ENCODE measurements around the gene UQCRQ.

DNA sequence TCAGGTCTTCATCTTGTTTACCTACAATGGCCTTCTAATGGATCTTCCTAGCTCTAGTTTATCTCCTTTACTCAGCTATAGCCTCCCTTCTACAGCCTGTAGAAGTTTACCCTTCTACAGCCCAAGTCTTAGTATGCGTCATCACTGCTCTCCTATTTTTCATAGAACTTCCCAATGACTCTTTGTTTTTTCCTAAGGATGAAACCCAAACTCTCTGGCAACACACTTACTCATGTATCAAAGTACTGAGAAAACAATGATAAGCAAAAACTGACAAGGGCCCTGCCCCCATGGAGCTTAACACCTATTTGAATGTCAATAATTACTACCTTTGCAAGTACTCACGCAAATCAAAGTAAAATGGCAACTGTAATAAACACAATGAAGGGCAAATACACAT is 40.7 kb downstream of the UQCRQ start:
- no peak for TF ChIP-seq ESRRA (IDR thresholded peaks at IDR 0.05; ENCODE audit: borderline replicate concordance, low read length)
- no peak for TF ChIP-seq BHLHE40 (IDR thresholded peaks at IDR 0.05; ENCODE audit: low read depth, low read length)
- TF ChIP-seq, protein P1, sequence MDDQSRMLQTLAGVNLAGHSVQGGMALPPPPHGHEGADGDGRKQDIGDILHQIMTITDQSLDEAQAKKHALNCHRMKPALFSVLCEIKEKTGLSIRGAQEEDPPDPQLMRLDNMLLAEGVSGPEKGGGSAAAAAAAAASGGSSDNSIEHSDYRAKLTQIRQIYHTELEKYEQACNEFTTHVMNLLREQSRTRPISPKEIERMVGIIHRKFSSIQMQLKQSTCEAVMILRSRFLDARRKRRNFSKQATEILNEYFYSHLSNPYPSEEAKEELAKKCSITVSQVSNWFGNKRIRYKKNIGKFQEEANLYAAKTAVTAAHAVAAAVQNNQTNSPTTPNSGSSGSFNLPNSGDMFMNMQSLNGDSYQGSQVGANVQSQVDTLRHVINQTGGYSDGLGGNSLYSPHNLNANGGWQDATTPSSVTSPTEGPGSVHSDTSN (IDR thresholded peaks at IDR 0.05) = no peak
- TF ChIP-seq ZFP36 (IDR thresholded peaks at IDR 0.05; ENCODE audit: borderline replicate concordance, partially characterized antibody) = no peak
- TF ChIP-seq POLR2A (IDR thresholded peaks at IDR 0.05; ENCODE audit: low read length) = no peak
- no peak for TF ChIP-seq HDAC2 (IDR thresholded peaks at IDR 0.05)
- no peak for TF ChIP-seq RAD21 (conservative IDR thresholded peaks at IDR 0.05 in 1 of 2, IDR thresholded peaks at IDR 0.05 in 1 of 2)
- no peak for TF ChIP-seq CTCF (IDR thresholded peaks at IDR 0.05)
- no peak for TF ChIP-seq PHF8 (IDR thresholded peaks at IDR 0.05; ENCODE audit: borderline replicate concordance, low read depth)

Measured in A549 (cell line).